Left ventricle myocardium inferior (tissue), 1 donor: Measurements from ENCODE around the gene FYB2. TPM values are rescaled to one million over a fixed set of nuclear protein-coding genes. Genes with fewer than 3 reads are reported as not detected.

Experiments
- DNase-seq: peaks from one replicate; pipeline ENCODE4 v3.0.0-alpha.2; 2020
- H3K27ac ChIP-seq: fragments of 200-600 bp; replicated peaks from 2 replicates; pipeline ENCODE4 v1.8.0; 2021
- H3K27me3 ChIP-seq: fragments of 200-600 bp; 2 replicates; pipeline ENCODE4 v1.8.0; 2021; ENCODE audit warnings: low read depth
- H3K36me3 ChIP-seq: fragments of 200-600 bp; 2 replicates; pipeline ENCODE4 v1.8.0; 2021
- H3K4me1 ChIP-seq: fragments of 200-600 bp; 2 replicates; pipeline ENCODE4 v1.8.0; 2021
- H3K4me3 ChIP-seq: fragments of 200-600 bp; 2 replicates; pipeline ENCODE4 v1.8.0; 2021; ENCODE audit warnings: mild to moderate bottlenecking, moderate library complexity
- H3K9me3 ChIP-seq: fragments of 200-600 bp; replicated peaks from 2 replicates; pipeline ENCODE4 v1.8.0; 2021
- intact Hi-C: fragments of 100-400 bp; cut with micrococcal nuclease; formaldehyde crosslinking; loops from one replicate; pipeline ENCODE4 v1.11.0; 2022
- total RNA-seq: library from RNA; stranded (reverse); fragmentation: NEBNext Ultra II Directional; extraction: Animal tissue kit (Norgen Biotek cat#: 25700); gene quantifications from one replicate; pipeline ENCODE4 v1.2.1, GENCODE V29; 2021
- TF ChIP-seq, protein P1 (sequence below): fragments of 200-600 bp; IDR thresholded peaks from 2 replicates; pipeline ENCODE4 v1.8.0; 2021; ENCODE audit warnings: antibody characterized with exemption, mild to moderate bottlenecking, borderline replicate concordance
- donor health status: DM: no; HTN: yes; CAD: no; lungs with severe emphysema.

The FYB2 gene
- total RNA-seq, 1 donor from 2014 or later, result 5.7 TPM

DNA sequence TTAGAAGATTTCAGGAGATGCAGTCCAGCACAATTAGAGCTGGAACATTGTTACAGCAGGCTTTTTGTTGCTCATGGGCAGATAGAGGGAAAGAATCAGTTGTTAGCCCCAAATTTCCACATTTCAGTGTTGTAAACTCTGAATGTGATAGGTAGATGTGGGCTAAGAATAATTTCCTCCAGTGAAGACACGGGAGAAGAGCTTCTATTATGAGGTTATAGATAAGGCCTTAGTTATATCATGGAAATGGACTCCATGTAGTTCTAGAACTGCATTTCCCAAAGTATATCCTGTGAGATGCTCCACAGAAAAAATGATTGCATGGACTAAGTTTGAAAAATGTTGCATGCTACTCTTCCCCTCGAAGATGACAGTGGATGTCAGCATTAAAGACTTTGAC lies 109.2 kb downstream of the FYB2 start:
- no peak overlapping the region for H3K4me3 ChIP-seq
- H3K27me3 ChIP-seq, result no peaks in the 10 kb centered on the region
- no peak for DNase-seq
- intact Hi-C loops, result no loop called here
- H3K27ac ChIP-seq, result no peak overlapping the region
- peaks cover 9% of the 10 kb centered on the region for H3K4me1 ChIP-seq
- peaks cover 18% of the 10 kb centered on the region for H3K36me3 ChIP-seq
- H3K9me3 ChIP-seq, result no peaks in the 10 kb centered on the region
- TF ChIP-seq, protein P1, sequence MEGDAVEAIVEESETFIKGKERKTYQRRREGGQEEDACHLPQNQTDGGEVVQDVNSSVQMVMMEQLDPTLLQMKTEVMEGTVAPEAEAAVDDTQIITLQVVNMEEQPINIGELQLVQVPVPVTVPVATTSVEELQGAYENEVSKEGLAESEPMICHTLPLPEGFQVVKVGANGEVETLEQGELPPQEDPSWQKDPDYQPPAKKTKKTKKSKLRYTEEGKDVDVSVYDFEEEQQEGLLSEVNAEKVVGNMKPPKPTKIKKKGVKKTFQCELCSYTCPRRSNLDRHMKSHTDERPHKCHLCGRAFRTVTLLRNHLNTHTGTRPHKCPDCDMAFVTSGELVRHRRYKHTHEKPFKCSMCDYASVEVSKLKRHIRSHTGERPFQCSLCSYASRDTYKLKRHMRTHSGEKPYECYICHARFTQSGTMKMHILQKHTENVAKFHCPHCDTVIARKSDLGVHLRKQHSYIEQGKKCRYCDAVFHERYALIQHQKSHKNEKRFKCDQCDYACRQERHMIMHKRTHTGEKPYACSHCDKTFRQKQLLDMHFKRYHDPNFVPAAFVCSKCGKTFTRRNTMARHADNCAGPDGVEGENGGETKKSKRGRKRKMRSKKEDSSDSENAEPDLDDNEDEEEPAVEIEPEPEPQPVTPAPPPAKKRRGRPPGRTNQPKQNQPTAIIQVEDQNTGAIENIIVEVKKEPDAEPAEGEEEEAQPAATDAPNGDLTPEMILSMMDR, result no peak

DNA sequence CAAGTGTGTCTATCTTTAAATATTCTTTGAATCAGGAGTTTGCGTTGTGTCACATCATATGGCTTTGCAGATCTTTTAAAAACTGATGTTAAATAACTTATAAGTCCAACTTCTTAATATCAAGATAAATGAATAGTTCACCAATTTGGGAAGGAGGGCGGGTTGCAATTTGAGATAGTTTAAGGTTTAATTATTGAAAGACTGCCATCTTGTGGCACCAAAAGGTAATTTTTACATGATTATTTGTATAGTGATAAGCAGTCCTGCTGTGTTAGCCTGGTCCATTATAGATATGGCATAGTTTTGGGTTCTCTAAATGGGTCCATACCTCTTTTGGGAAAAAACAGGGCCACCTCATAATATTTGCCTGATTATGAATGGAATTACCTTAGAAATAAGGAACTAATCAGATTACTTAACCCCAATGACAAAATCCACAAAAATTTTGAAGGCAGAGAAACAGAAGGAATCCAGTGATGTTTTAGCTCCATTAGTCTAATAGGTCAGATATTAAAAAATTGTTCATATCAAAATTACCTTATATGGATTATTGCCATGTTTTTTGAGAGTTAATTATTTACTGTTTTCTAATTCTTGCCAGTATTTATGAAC lies 109.8 kb downstream of the FYB2 start:
- Histone ChIP-seq H3K4me1 (peaks cover 9% of the 10 kb centered on the region), H3K4me3 (no peak overlapping the region), H3K36me3 (peaks cover 25% of the 10 kb centered on the region), H3K27ac (no peak overlapping the region), H3K9me3 (peaks cover 2% of the 10 kb centered on the region), H3K27me3 (no peaks in the 10 kb centered on the region)
- intact Hi-C loops, result no loop called here
- TF ChIP-seq, protein P1, result peak; percentile 71
- no peak for DNase-seq

DNA sequence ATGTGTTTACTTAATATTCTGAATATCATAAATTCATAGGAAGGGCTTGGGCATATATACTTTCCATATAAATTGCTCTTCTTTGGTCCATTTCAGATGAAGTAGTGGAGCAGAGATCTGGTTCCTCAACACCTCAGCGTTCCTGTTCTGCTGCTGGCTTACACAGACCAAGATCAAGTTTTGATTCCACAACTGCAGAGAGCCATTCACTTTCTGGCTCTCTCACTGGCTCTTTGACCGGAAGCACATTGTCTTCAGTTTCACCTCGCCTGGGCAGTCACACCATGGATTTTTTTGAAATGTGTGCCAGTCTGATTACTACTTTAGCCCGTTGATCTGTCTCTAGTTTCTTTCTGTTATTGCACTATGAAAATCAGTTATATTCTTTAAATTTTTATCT lies 111.8 kb downstream of the FYB2 start:
- H3K4me3 ChIP-seq, result no peak overlapping the region
- H3K27ac ChIP-seq, result no peak overlapping the region
- peaks cover 9% of the 10 kb centered on the region for H3K4me1 ChIP-seq
- H3K9me3 ChIP-seq, result peaks cover 12% of the 10 kb centered on the region
- H3K36me3 ChIP-seq, result peaks cover 29% of the 10 kb centered on the region
- no peak for DNase-seq
- intact Hi-C loops, result no loop called here
- no peaks in the 10 kb centered on the region for H3K27me3 ChIP-seq
- TF ChIP-seq, protein P1, result no peak

DNA sequence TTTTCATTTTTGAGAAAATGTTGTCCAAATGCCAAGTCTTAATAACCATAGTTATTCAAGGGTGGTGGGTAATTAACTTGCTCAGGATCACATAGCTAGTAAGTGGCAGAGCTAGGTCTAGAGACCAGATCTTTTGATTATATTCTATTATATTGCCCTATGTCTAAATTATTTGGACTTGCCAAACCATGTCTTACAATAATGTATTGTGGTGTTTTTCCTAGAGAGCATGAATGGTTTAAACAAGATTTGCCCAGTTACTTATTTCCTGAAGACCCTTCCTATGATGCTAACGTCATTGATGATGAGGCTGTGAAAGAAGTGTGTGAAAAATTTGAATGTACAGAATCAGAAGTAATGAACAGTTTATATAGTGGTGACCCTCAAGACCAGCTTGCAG lies 115.5 kb downstream of the FYB2 start:
- peaks cover 47% of the 10 kb centered on the region for H3K36me3 ChIP-seq
- TF ChIP-seq, protein P1, result no peak
- no peak for DNase-seq
- intact Hi-C loops, result no loop called here
- H3K4me3 ChIP-seq, result no peak overlapping the region
- H3K27ac ChIP-seq, result no peak overlapping the region
- H3K27me3 ChIP-seq, result no peaks in the 10 kb centered on the region
- peaks cover 25% of the 10 kb centered on the region for H3K9me3 ChIP-seq
- H3K4me1 ChIP-seq, result no peaks in the 10 kb centered on the region

DNA sequence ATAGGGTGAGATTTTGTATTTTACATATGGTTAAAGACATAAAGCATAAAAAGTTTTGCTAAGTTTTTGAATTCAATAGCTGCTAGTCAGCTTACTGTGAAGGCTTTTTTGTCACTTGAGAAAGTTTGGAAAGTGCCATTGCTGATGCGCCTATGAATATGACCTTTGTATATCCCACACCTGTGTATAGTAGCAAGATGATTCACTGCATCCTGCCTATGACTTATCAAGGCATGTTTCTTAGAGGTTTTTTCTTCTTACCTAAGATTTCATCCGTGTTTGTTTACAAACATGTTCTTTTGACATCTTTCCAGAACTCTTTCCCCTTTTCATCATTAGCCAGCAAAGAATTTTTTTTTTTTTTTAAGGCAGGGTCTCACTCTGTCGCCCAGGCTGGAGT lies 122.5 kb downstream of the FYB2 start:
- no peak for DNase-seq
- Histone ChIP-seq H3K27me3 (no peaks in the 10 kb centered on the region), H3K4me1 (no peaks in the 10 kb centered on the region), H3K36me3 (peaks cover 29% of the 10 kb centered on the region), H3K4me3 (no peak overlapping the region), H3K27ac (no peak overlapping the region), H3K9me3 (peaks cover 13% of the 10 kb centered on the region)
- intact Hi-C loops, result no loop called here
- TF ChIP-seq, protein P1, result no peak
